ENCODE measurements around the gene CSRP3. TPM values are rescaled to one million over a fixed set of nuclear protein-coding genes. Genes with fewer than 3 reads are reported as not detected.
"Not testable (repeated sequence)": the region's sequence is repeated elsewhere in the genome, so short reads cannot be mapped to it uniquely, and the experiment has no call there.

CSRP3 gene
- total RNA-seq, 1 donor from 2014 or later = not detected

DNA sequence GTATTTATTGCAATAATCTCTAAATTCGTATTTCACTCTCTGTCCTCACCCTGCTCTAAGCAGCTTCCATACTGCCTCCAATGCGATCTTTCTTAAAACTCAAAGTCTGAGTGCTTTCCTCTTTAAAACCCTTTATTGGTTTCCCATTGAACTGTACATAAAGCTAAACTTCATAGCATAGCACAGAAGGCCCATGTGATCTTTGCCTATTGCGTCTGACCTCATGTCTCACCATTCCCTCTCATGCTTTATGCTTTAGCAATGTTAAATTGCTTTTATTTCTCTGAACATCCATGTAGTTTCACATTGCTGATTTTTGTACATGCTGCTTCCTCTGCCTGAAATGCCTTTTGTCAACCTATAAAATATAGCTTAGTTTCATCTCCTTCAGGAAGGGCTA is 56.5 kb downstream of the CSRP3 start:
- Mint-ChIP-seq H3K4me1 (ENCODE audit: low read depth) (no peaks in the 10 kb centered on the region), H3K27ac (ENCODE audit: unreplicated experiment) (no peak overlapping the region), H3K9me3 (ENCODE audit: low read depth) (no peaks in the 10 kb centered on the region), H3K36me3 (ENCODE audit: low read depth) (peaks cover 6% of the 10 kb centered on the region), H3K27me3 (ENCODE audit: low read depth) (no peaks in the 10 kb centered on the region), H3K4me3 (ENCODE audit: unreplicated experiment) (no peak overlapping the region)
- DNase-seq (ENCODE audit: low spot score) = no peak
- TF ChIP-seq, protein P1, sequence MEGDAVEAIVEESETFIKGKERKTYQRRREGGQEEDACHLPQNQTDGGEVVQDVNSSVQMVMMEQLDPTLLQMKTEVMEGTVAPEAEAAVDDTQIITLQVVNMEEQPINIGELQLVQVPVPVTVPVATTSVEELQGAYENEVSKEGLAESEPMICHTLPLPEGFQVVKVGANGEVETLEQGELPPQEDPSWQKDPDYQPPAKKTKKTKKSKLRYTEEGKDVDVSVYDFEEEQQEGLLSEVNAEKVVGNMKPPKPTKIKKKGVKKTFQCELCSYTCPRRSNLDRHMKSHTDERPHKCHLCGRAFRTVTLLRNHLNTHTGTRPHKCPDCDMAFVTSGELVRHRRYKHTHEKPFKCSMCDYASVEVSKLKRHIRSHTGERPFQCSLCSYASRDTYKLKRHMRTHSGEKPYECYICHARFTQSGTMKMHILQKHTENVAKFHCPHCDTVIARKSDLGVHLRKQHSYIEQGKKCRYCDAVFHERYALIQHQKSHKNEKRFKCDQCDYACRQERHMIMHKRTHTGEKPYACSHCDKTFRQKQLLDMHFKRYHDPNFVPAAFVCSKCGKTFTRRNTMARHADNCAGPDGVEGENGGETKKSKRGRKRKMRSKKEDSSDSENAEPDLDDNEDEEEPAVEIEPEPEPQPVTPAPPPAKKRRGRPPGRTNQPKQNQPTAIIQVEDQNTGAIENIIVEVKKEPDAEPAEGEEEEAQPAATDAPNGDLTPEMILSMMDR (IDR thresholded peaks at IDR 0.05) = no peak

DNA sequence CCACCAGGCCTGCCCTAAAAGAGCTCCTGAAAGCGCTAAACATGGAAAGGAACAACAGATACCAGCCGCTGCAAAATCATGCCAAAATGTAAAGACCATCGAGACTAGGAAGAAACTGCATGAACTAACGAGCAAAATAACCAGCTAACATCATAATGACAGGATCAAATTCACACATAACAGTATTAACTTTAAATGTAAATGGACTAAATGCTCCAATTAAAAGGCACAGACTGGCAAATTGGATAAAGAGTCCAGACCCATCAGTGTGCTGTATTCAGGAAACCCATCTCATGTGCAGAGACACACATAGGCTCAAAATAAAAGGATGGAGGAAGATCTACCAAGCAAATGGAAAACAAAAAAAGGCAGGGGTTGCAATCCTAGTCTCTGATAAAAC is 64.9 kb downstream of the CSRP3 start:
- not testable (repeated sequence) for H3K27me3 Mint-ChIP-seq (ENCODE audit: low read depth); DNase-seq (ENCODE audit: low spot score)
- H3K9me3 Mint-ChIP-seq (ENCODE audit: low read depth) = peaks cover 14% of the 10 kb centered on the region

DNA sequence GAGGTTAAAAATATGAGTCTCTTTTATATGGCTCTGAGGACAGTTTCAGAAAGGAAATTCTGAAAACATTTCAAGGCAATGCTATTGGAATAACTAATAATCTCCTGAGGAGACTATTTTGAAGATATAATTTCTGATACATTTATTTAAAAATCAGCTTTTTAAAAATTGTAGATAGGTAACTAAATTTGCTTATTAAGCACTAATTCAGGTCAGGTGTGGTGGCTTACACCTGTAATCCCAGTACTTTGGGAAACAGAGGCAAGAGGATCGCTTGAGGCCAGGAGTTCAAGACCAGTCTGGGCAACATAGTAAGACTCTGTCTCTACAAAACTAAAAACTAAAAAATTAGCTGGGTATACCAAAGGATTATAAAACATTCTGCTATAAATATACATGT is 67.8 kb downstream of the CSRP3 start:
- Mint-ChIP-seq H3K4me1 (ENCODE audit: low read depth) (peaks cover 3% of the 10 kb centered on the region), H3K36me3 (ENCODE audit: low read depth) (peaks cover 18% of the 10 kb centered on the region), H3K27ac (ENCODE audit: unreplicated experiment) (no peak overlapping the region), H3K4me3 (ENCODE audit: unreplicated experiment) (no peak overlapping the region), H3K27me3 (ENCODE audit: low read depth) (no peaks in the 10 kb centered on the region), H3K9me3 (ENCODE audit: low read depth) (peaks cover 14% of the 10 kb centered on the region)
- DNase-seq (ENCODE audit: low spot score) = no peak
- TF ChIP-seq, protein P1 (IDR thresholded peaks at IDR 0.05) = no peak

More for the DNA sequence above, 64.9 kb downstream of the CSRP3 start:
- not testable (repeated sequence) for H3K4me1 Mint-ChIP-seq (ENCODE audit: low read depth); H3K27ac Mint-ChIP-seq (ENCODE audit: unreplicated experiment); H3K4me3 Mint-ChIP-seq (ENCODE audit: unreplicated experiment)
- peaks cover 18% of the 10 kb centered on the region for H3K36me3 Mint-ChIP-seq (ENCODE audit: low read depth)

Other genes starting within 250 kb of the CSRP3 start
- not detected in 3 replicates for gene MRGPRX2, start 141.3 kb downstream of the CSRP3 start, total RNA-seq
- gene ZDHHC13, start 84.8 kb downstream of the CSRP3 start, total RNA-seq = 8.1 to 10.3 TPM (median 9.9 TPM) in 3 replicates
- 0.60 to 1.4 TPM (median 0.64 TPM) in 3 replicates for gene E2F8, start 39.0 kb upstream of the CSRP3 start, total RNA-seq